Testis (tissue), 3 donors: ENCODE data around the gene KLHDC7A. TPM values are rescaled to one million over a fixed set of nuclear protein-coding genes. Genes with fewer than 3 reads are reported as not detected.

Experiments
- DNase-seq: peaks from one replicate; pipeline ENCODE4 v3.0.0-alpha.2; 2019
- H3K27ac ChIP-seq, 2 donors: fragments of 200-600 bp; sonication (generic); one replicate each; pipeline ENCODE4 v1.5.1; 2019
- H3K27me3 ChIP-seq: fragments of 200-600 bp; sonication (generic); one replicate; pipeline ENCODE4 v1.5.1; 2019
- H3K36me3 ChIP-seq: fragments of 200-600 bp; sonication (generic); one replicate; pipeline ENCODE4 v1.5.1; 2017; ENCODE audit warnings: low read depth; ENCODE audit errors: missing control alignments
- H3K4me1 ChIP-seq: fragments of 200-600 bp; sonication (generic); one replicate; pipeline ENCODE4 v1.5.1; 2019
- H3K4me3 ChIP-seq, 2 donors: fragments of 200-600 bp; sonication (generic); one replicate each; pipeline ENCODE4 v1.5.1; 2017 to 2019
- H3K9me3 ChIP-seq: fragments of 200-600 bp; sonication (generic); one replicate; pipeline ENCODE4 v1.5.1; 2017
- CTCF ChIP-seq, 3 experiments: fragments of 450-650 bp in 2 of 3; fragments of 200-600 bp in 1 of 3; sonication (generic) in 1 of 3; IDR thresholded peaks; one replicate each; pipeline ENCODE4 v1.5.1; 2016 to 2019; ENCODE audit warnings: antibody characterized with exemption in 3 of 3, mild to moderate bottlenecking in 2 of 3, moderate library complexity in 1 of 3
- POLR2A ChIP-seq: fragments of 450-650 bp; IDR thresholded peaks from one replicate; pipeline ENCODE4 v1.6.1; 2017; ENCODE audit warnings: antibody characterized with exemption, mild to moderate bottlenecking, moderate library complexity
- WGBS, 2 donors: methylation state at CpG; one replicate each; pipeline ENCODE4 v1.1.5; 2018; 5-methylcytosine and 5-hydroxymethylcytosine counted together
- intact Hi-C: fragments of 100-400 bp; cut with DNase I; formaldehyde crosslinking; loops from one replicate; pipeline ENCODE4 v1.15.1; 2023; ENCODE audit warnings: low total_unique reads
- polyA plus RNA-seq: library from polyadenylated mRNA; stranded (reverse); fragments of 350-450 nt; fragmentation: Illumina TruSeq; extraction: RNeasy Lipid Tissue Mini Kit (QIAGEN cat#74804); gene quantifications from one replicate; pipeline ENCODE4 v1.2.3, GENCODE V29; 2014; ENCODE audit warnings: low read depth, low replicate concordance; ENCODE audit not compliant: insufficient read depth
- total RNA-seq, 2 donors: library from RNA; depleted of rRNA; stranded (reverse); fragments of >200 nt; gene quantifications; one replicate each; pipeline ENCODE4 v1.2.3, GENCODE V29; 2016

Gene KLHDC7A
- total and polyA plus RNA-seq, 3 donors from 2014 or later = 0.06 to 1.3 (median 0.08) TPM

DNA sequence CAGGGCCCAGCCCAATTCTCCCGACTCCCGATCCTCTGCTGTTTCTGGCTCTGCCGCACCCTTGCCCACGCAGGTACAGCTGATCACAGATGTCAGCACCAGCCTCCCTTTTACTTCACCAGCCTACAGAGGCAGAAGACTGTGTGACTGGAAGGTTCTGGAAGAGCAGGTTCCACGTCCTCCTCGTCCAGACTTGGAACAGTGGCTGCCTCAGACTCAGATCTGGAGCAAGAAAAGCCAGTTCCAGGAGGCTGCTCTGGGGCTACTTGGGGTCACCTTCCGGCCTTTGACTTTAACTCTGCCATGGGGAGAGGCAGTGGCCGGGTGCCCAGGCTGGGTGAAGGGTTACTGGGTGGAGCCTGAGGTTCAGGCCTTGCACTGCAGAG is 16.1 kb upstream of the KLHDC7A start:
- H3K27ac ChIP-seq = no peak overlapping the region
- no peaks in the 10 kb centered on the region for H3K9me3 ChIP-seq
- intact Hi-C loops = no loop called here
- no peak overlapping the region for H3K4me3 ChIP-seq
- no peaks in the 10 kb centered on the region for H3K27me3 ChIP-seq
- 83 to 85% methylated on average over 8 of the region's 8 CpGs for WGBS, 2 donors
- no peak for TF ChIP-seq CTCF (IDR thresholded peaks at IDR 0.05)
- TF ChIP-seq POLR2A = no peak
- no peak for DNase-seq
- H3K36me3 ChIP-seq = no peaks in the 10 kb centered on the region
- H3K4me1 ChIP-seq = no peaks in the 10 kb centered on the region

GRCh38 chr1:18466676-18467075 is 14.1 kb upstream of the KLHDC7A start:
- no peaks in the 10 kb centered on the region for H3K27me3 ChIP-seq
- no peak overlapping the region for H3K4me3 ChIP-seq
- no peaks in the 10 kb centered on the region for H3K4me1 ChIP-seq
- intact Hi-C loops = no loop called here
- no peaks in the 10 kb centered on the region for H3K9me3 ChIP-seq
- no peak for DNase-seq
- WGBS, 2 donors = 77 to 81% methylated on average over 7 of the region's 7 CpGs
- H3K36me3 ChIP-seq = no peaks in the 10 kb centered on the region
- no peak overlapping the region for H3K27ac ChIP-seq
- TF ChIP-seq CTCF (IDR thresholded peaks at IDR 0.05) (no peak), POLR2A (no peak)

DNA sequence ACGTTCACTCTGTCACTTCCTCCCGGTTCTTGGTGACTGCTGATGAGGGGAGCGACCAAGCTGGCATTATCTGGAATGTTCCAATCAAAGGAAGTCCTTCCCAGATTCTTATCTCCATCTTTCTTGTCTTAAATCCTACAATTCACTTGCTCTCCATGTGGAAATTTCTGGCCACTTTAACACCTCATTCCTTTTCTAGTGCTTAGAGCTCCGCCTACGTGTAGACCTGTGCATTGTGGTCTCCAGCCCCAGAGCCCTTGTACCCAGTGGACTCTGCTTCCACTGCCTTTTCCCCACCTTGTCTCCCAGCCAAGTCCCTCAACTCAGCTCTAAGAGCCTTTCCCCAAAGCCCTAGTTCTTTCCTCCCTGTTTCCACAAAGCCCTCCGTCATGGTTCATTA is 12.2 kb upstream of the KLHDC7A start:
- H3K27me3 ChIP-seq = no peaks in the 10 kb centered on the region
- intact Hi-C loops = no loop called here
- H3K9me3 ChIP-seq = no peaks in the 10 kb centered on the region
- no peak for DNase-seq
- WGBS, 2 donors = 89 to 91% methylated on average over 6 of the region's 6 CpGs
- no peak overlapping the region for H3K27ac ChIP-seq
- H3K4me1 ChIP-seq = no peaks in the 10 kb centered on the region
- no peak overlapping the region for H3K4me3 ChIP-seq
- no peak for TF ChIP-seq CTCF (IDR thresholded peaks at IDR 0.05)
- no peak for TF ChIP-seq POLR2A
- H3K36me3 ChIP-seq = no peaks in the 10 kb centered on the region

DNA sequence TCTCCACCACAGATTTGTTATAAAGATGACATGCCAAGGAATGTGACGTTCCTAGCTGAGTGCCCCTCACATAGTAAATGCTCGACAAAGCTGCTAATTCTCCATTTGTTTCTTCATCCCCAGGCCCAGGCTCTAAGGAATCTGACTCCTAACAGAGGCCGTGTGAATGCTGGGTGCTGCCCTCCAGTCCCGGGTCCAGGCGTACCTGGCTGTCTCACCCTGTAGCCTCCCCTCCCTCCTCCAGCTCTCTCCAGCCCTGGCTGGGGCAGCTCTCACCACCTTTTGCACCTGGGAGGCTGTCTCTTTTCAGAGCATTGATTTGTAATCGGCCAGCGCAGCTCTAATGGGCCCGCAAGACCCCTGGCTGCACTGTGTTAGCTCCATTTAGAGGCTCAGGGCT is 11.2 kb upstream of the KLHDC7A start:
- H3K4me3 ChIP-seq = no peak overlapping the region
- H3K9me3 ChIP-seq = no peaks in the 10 kb centered on the region
- intact Hi-C loops = no loop called here
- 76 to 80% methylated on average over 8 of the region's 8 CpGs for WGBS, 2 donors
- no peaks in the 10 kb centered on the region for H3K27me3 ChIP-seq
- no peaks in the 10 kb centered on the region for H3K36me3 ChIP-seq
- no peak for TF ChIP-seq POLR2A
- no peaks in the 10 kb centered on the region for H3K4me1 ChIP-seq
- DNase-seq = no peak
- H3K27ac ChIP-seq = no peak overlapping the region

DNA sequence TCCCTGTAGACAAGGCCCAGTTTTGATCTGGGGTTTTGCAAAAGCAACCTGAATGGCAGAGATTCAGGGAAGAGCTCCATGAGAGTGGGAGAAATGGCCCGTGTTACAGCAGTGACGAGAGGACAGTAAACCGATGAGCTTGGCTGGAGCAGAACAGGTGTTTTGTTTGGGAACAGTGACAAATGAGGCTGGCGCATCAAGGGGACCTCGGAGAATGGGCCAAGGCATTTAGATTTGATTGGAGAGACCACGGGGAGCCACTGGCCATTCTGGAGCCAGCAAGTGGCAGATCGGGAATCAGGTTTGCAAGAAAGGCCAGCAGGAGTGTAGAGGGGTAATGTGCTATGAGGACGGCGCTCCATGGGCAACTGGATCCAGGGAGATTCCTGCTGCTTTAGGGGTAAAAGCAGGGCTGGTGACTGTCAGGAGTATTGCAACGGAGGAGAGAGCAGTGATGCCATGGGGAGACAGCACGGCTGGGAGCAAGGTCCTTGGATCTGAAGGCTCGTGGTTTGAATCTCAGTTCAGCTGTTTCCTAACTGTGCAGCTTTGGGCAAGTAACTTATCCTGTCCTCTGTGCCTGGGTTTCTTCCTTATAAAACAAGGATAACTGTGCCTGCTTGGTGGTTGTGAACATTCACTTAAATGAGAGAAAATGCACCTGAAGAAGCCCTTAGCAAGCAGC is 9.9 kb upstream of the KLHDC7A start:
- intact Hi-C loops = no loop called here
- Histone ChIP-seq H3K4me1 (no peaks in the 10 kb centered on the region), H3K27ac (no peak overlapping the region), H3K36me3 (no peaks in the 10 kb centered on the region), H3K4me3 (no peak overlapping the region), H3K27me3 (no peaks in the 10 kb centered on the region), H3K9me3 (no peaks in the 10 kb centered on the region)
- DNase-seq = no peak
- WGBS, 2 donors = 79 to 80% methylated on average over 12 of the region's 12 CpGs
- TF ChIP-seq CTCF (IDR thresholded peaks at IDR 0.05) (no peak), POLR2A (no peak)
